HCT116 (cell line): ENCODE data around the gene MCM9. TPM values are rescaled to one million over a fixed set of nuclear protein-coding genes. Genes with fewer than 3 reads are reported as not detected.

Experiments
- ATAC-seq: fragments of 200-7000 bp; cut with Tn5 transposase; 2 replicates; pipeline ENCODE4 v1.9.1; 2020; ENCODE audit warnings: mild to moderate bottlenecking, moderate library complexity
- BruUV-seq: library from RNA; stranded (reverse); fragments of 400-500 nt; replicated peaks from 2 replicates; lab custom pipeline; 2021; lab: Mats Ljungman, UMichigan
- CTCF ChIA-PET: fragments of 300-600 bp; sonication (Branson Sonifier 250); formaldehyde crosslinking; loops from one replicate; lab custom pipeline; 2021; ENCODE audit warnings: antibody characterized with exemption; lab: Charles Lee
- POLR2A ChIA-PET: fragments of 300-600, 350-600 bp; sonication (Branson Sonifier 250); formaldehyde crosslinking; loops from one replicate; lab custom pipeline; 2021; ENCODE audit warnings: antibody characterized with exemption; lab: Charles Lee
- RAD21 ChIA-PET, 2 experiments: fragments of 300-600 bp; sonication (Branson Sonifier 250); formaldehyde crosslinking; loops; one replicate each; lab custom pipeline; 2023; ENCODE audit warnings: low total read pairs in 2 of 2; ENCODE audit not compliant: uncharacterized antibody in 2 of 2, unreplicated experiment in 2 of 2, low non-redundant PET in 1 of 2; lab: Charles Lee
- DNase-seq: peaks from one replicate; pipeline ENCODE4 v3.0.0-alpha.2; 2010; ENCODE audit warnings: low read depth, low spot score
- H2AFZ ChIP-seq: fragments of 200-600 bp; shearing (Covaris generic), sonication (generic); 2 replicates; pipeline ENCODE4 v1.6.1; 2017; ENCODE audit warnings: low read depth, mixed run types, mixed read lengths, antibody characterized with exemption, low read length; ENCODE audit not compliant: poor library complexity, severe bottlenecking
- H3K27ac ChIP-seq: 2 replicates; pipeline ENCODE4 v1.5.1; 2012; ENCODE audit warnings: low read depth, low read length
- H3K27me3 ChIP-seq: fragments of 200-600 bp; sonication (generic); 2 replicates; pipeline ENCODE4 v1.6.1; 2016; ENCODE audit warnings: mixed run types, low read length, mixed read lengths; ENCODE audit not compliant: insufficient read depth
- H3K36me3 ChIP-seq, 2 experiments: fragments of 200-500 bp in 1 of 2; fragments of 200-600 bp in 1 of 2; sonication (Bioruptor generic) in 1 of 2; sonication (generic) in 1 of 2; 2 replicates each; pipeline versions ENCODE4 v1.5.1 to v1.6.1; 2014 to 2016; ENCODE audit warnings: low read length in 2 of 2, inconsistent platforms in 1 of 2, mixed read lengths in 1 of 2, mixed run types in 1 of 2; ENCODE audit not compliant: insufficient read depth in 2 of 2, control insufficient read depth in 1 of 2
- H3K4me1 ChIP-seq, 2 experiments: fragments of 200-600 bp in 1 of 2; sonication (generic) in 1 of 2; 2 replicates each; pipeline versions ENCODE4 v1.5.1 to v1.6.1; 2012 to 2017; ENCODE audit warnings: low read length in 2 of 2, inconsistent platforms in 1 of 2, mild to moderate bottlenecking in 1 of 2, mixed read lengths in 1 of 2, mixed run types in 1 of 2, moderate library complexity in 1 of 2; ENCODE audit not compliant: insufficient read depth in 2 of 2, control insufficient read depth in 1 of 2
- H3K4me2 ChIP-seq: fragments of 200-600 bp; sonication (generic); 2 replicates; pipeline ENCODE4 v1.6.1; 2017; ENCODE audit warnings: mixed run types, low read length, mixed read lengths
- H3K4me3 ChIP-seq, 2 experiments: fragments of 200-600 bp in 1 of 2; sonication (generic) in 1 of 2; replicated peaks in 1 of 2; 2 replicates each; pipeline ENCODE4 v1.5.1; 2011 to 2016; ENCODE audit warnings: low read length in 2 of 2, control low read depth in 1 of 2, low read depth in 1 of 2, mild to moderate bottlenecking in 1 of 2, mixed read lengths in 1 of 2, mixed run types in 1 of 2
- H3K79me2 ChIP-seq: fragments of 200-600 bp; sonication (generic); 2 replicates; pipeline ENCODE4 v1.6.1; 2017; ENCODE audit warnings: mild to moderate bottlenecking, mixed run types, low read length, moderate library complexity, mixed read lengths; ENCODE audit not compliant: insufficient read depth
- H3K9ac ChIP-seq: fragments of 200-600 bp; sonication (generic); 2 replicates; pipeline ENCODE4 v1.6.1; 2016; ENCODE audit warnings: low read length, mixed read lengths
- H3K9me2 ChIP-seq: fragments of 200-600 bp; sonication (generic), shearing (Covaris generic); 2 replicates; pipeline ENCODE4 v1.6.1; 2017; ENCODE audit warnings: mixed run types, mild to moderate bottlenecking, moderate library complexity; ENCODE audit not compliant: insufficient read depth
- H3K9me3 ChIP-seq, 2 experiments: fragments of 200-500 bp in 1 of 2; fragments of 200-600 bp in 1 of 2; sonication (Bioruptor generic) in 1 of 2; sonication (generic) in 1 of 2; 2 replicates each; pipeline ENCODE4 v1.6.1; 2014 to 2017; ENCODE audit warnings: low read length in 2 of 2, mixed read lengths in 2 of 2, inconsistent platforms in 1 of 2, low read depth in 1 of 2, mild to moderate bottlenecking in 1 of 2, mixed run types in 1 of 2, moderate library complexity in 1 of 2; ENCODE audit not compliant: control insufficient read depth in 1 of 2, insufficient read depth in 1 of 2
- H4K20me1 ChIP-seq: fragments of 200-600 bp; sonication (generic), shearing (Covaris generic); 2 replicates; pipeline ENCODE4 v1.6.1; 2017; ENCODE audit warnings: mixed run types, mild to moderate bottlenecking, moderate library complexity; ENCODE audit not compliant: insufficient read depth
- ATF3 ChIP-seq: IDR thresholded peaks from 2 replicates; pipeline ENCODE4 v1.6.1; 2012
- CBX3 ChIP-seq: IDR thresholded peaks from 2 replicates; pipeline ENCODE4 v1.6.1; 2012; ENCODE audit warnings: low read depth
- CEBPB ChIP-seq: IDR thresholded peaks from 2 replicates; pipeline ENCODE4 v1.6.1; 2012; ENCODE audit warnings: low read depth
- ELF1 ChIP-seq: IDR thresholded peaks from 2 replicates; pipeline ENCODE4 v1.6.1; 2012; ENCODE audit warnings: low read depth, borderline replicate concordance
- EZH2phosphoT487 ChIP-seq: fragments of 200-600 bp; IDR thresholded peaks from 2 replicates; pipeline ENCODE4 v1.6.1; 2018; ENCODE audit warnings: antibody characterized with exemption, borderline replicate concordance
- FOSL1 ChIP-seq: IDR thresholded peaks from 2 replicates; pipeline ENCODE4 v1.6.1; 2012; ENCODE audit warnings: low read depth
- JUND ChIP-seq: IDR thresholded peaks from 2 replicates; pipeline ENCODE4 v1.6.1; 2012
- MAX ChIP-seq: IDR thresholded peaks from 2 replicates; pipeline ENCODE4 v1.6.1; 2012
- POLR2A ChIP-seq: IDR thresholded peaks from 2 replicates; pipeline ENCODE4 v1.7.0; 2011; ENCODE audit warnings: borderline replicate concordance; ENCODE audit not compliant: insufficient read depth, insufficient read length; ENCODE audit errors: extremely low read depth
- POLR2AphosphoS5 ChIP-seq: IDR thresholded peaks from 2 replicates; pipeline ENCODE4 v1.6.1; 2011; ENCODE audit warnings: mild to moderate bottlenecking, low read depth, low read length, moderate library complexity
- RAD21 ChIP-seq: IDR thresholded peaks from 2 replicates; pipeline ENCODE4 v1.6.1; 2012; ENCODE audit warnings: low read depth, mild to moderate bottlenecking
- SRF ChIP-seq: IDR thresholded peaks from 2 replicates; pipeline ENCODE4 v1.6.1; 2012; ENCODE audit warnings: low read depth
- TCF7L2 ChIP-seq: IDR thresholded peaks from 2 replicates; pipeline ENCODE4 v1.7.0; 2011; ENCODE audit warnings: borderline replicate concordance, inconsistent platforms; ENCODE audit not compliant: insufficient read depth, insufficient read length; ENCODE audit errors: extremely low read depth
- YY1 ChIP-seq: IDR thresholded peaks from 2 replicates; pipeline ENCODE4 v1.6.1; 2011; ENCODE audit warnings: low read length, low read depth, moderate library complexity, mild to moderate bottlenecking; ENCODE audit not compliant: insufficient replicate concordance; ENCODE audit errors: extremely low read depth
- ZNF274 ChIP-seq: fragments of 200-500 bp; sonication (Bioruptor generic); IDR thresholded peaks from 2 replicates; pipeline ENCODE4 v1.6.1; 2014; ENCODE audit warnings: mild to moderate bottlenecking, low read depth, low read length, inconsistent platforms
- intact Hi-C: fragments of 100-400 bp; cut with micrococcal nuclease; formaldehyde crosslinking; loops from 2 replicates; pipeline ENCODE4 v1.10.0; 2022
- total RNA-seq: library from RNA; stranded (reverse); gene quantifications from one replicate; pipeline ENCODE4 v1.2.1, GENCODE V29; 2021; ENCODE audit not compliant: unreplicated experiment
- TF ChIP-seq, protein P1 (sequence below): IDR thresholded peaks from 2 replicates; pipeline ENCODE4 v1.6.1; 2012; ENCODE audit warnings: low read depth
- TF ChIP-seq, protein P2 (sequence below), 3 experiments: fragments of 200-600 bp in 1 of 3; sonication (generic) in 1 of 3; IDR thresholded peaks in 2 of 3; conservative IDR thresholded peaks in 1 of 3; 2 replicates each; pipeline ENCODE4 v1.5.1; 2012 to 2017; ENCODE audit warnings: low read depth in 2 of 3, low read length in 2 of 3, antibody characterized with exemption in 1 of 3, borderline replicate concordance in 1 of 3, control low read depth in 1 of 3, mild to moderate bottlenecking in 1 of 3, mixed read lengths in 1 of 3, mixed run types in 1 of 3, moderate library complexity in 1 of 3; ENCODE audit not compliant: insufficient read depth in 1 of 3

Gene MCM9
- total RNA-seq, 1 experiment from 2014 or later, result 13.6 TPM

- peak; percentile 39; the same call in 1 of the 2 replicates for TF ChIP-seq POLR2AphosphoS5
- no peak for TF ChIP-seq CBX3
- no peak for TF ChIP-seq CEBPB
- no peak for TF ChIP-seq MAX
- no peak for TF ChIP-seq ELF1
- TF ChIP-seq, all 23 proteins: peak for 4
These were observed 40.3 kb downstream of the MCM9 start (continued) for GRCh38 chr6:118894425-118895260.

- no peaks in the 10 kb centered on the region for H3K9me3 ChIP-seq
- H3K9ac ChIP-seq, result peak within 1 kb of the TSS; percentile 87
- no peak within 1 kb of the TSS for H2AFZ ChIP-seq
- H3K9me2 ChIP-seq, result no peaks in the 10 kb centered on the region
- no peaks in the 10 kb centered on the region for H4K20me1 ChIP-seq
- H3K79me2 ChIP-seq, result peaks cover 57% of the 10 kb centered on the region
- ChIA-PET RAD21 (no interaction called here), POLR2A (no interaction called here), CTCF (interaction anchor here (1.0 kb wide), 2 partner anchors 13 to 217 kb away, joined by 3 to 4 read pairs; no protein-coding TSS in a partner anchor)
- intact Hi-C loops, result loop anchor here (1.0 to 10.0 kb wide), 4 partner anchors 41 to 329 kb away; partner anchors contain the start of genes CEP85L and MCM9
- H3K4me1 ChIP-seq, result peaks cover 12 to 21% of the 10 kb centered on the region in 2 experiments
- DNase-seq, result peak; percentile 96
- peak within 1 kb of the TSS; percentile 56 to 93 for H3K4me3 ChIP-seq
- peak; percentile 87 for ATAC-seq
- H3K4me2 ChIP-seq, result peak within 1 kb of the TSS; percentile 76
- H3K27me3 ChIP-seq, result no peaks in the 10 kb centered on the region
- BruUV-seq, result no TSS peak
- no peaks in the 10 kb centered on the region for H3K36me3 ChIP-seq
- peak within 1 kb of the TSS; percentile 85 for H3K27ac ChIP-seq
- TF ChIP-seq, protein P1, sequence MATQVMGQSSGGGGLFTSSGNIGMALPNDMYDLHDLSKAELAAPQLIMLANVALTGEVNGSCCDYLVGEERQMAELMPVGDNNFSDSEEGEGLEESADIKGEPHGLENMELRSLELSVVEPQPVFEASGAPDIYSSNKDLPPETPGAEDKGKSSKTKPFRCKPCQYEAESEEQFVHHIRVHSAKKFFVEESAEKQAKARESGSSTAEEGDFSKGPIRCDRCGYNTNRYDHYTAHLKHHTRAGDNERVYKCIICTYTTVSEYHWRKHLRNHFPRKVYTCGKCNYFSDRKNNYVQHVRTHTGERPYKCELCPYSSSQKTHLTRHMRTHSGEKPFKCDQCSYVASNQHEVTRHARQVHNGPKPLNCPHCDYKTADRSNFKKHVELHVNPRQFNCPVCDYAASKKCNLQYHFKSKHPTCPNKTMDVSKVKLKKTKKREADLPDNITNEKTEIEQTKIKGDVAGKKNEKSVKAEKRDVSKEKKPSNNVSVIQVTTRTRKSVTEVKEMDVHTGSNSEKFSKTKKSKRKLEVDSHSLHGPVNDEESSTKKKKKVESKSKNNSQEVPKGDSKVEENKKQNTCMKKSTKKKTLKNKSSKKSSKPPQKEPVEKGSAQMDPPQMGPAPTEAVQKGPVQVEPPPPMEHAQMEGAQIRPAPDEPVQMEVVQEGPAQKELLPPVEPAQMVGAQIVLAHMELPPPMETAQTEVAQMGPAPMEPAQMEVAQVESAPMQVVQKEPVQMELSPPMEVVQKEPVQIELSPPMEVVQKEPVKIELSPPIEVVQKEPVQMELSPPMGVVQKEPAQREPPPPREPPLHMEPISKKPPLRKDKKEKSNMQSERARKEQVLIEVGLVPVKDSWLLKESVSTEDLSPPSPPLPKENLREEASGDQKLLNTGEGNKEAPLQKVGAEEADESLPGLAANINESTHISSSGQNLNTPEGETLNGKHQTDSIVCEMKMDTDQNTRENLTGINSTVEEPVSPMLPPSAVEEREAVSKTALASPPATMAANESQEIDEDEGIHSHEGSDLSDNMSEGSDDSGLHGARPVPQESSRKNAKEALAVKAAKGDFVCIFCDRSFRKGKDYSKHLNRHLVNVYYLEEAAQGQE, result no peak
- TF ChIP-seq, protein P2, sequence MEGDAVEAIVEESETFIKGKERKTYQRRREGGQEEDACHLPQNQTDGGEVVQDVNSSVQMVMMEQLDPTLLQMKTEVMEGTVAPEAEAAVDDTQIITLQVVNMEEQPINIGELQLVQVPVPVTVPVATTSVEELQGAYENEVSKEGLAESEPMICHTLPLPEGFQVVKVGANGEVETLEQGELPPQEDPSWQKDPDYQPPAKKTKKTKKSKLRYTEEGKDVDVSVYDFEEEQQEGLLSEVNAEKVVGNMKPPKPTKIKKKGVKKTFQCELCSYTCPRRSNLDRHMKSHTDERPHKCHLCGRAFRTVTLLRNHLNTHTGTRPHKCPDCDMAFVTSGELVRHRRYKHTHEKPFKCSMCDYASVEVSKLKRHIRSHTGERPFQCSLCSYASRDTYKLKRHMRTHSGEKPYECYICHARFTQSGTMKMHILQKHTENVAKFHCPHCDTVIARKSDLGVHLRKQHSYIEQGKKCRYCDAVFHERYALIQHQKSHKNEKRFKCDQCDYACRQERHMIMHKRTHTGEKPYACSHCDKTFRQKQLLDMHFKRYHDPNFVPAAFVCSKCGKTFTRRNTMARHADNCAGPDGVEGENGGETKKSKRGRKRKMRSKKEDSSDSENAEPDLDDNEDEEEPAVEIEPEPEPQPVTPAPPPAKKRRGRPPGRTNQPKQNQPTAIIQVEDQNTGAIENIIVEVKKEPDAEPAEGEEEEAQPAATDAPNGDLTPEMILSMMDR (IDR thresholded peaks at IDR 0.05 in 2 of 3, conservative IDR thresholded peaks at IDR 0.05 in 1 of 3; ENCODE audit: borderline replicate concordance in 1 of 3, insufficient read depth in 1 of 3, low read depth in 2 of 3, low read length in 2 of 3), result peak; percentile 44 to 58 (median 57); a peak in 4 of 6 replicates
- TF ChIP-seq MAX (peak; percentile 55), POLR2A (peak; percentile 92), FOSL1 (0 out of 2 replicates have a peak, but pooled peaks have one; percentile 13), POLR2AphosphoS5 (peak; percentile 90), TCF7L2 (peak; percentile 74), YY1 (peak; percentile 87), ATF3 (no peak), JUND (no peak), ZNF274 (no peak), EZH2phosphoT487 (no peak), SRF (no peak), ELF1 (no peak), RAD21 (peak; percentile 52)
These were observed 41.0 kb downstream of the MCM9 start, which contains the start of gene ASF1A for GRCh38 chr6:118893807-118894424. ASF1A (plus strand) TSS chr6:118894152; CDS start chr6:118894414, 262 bp downstream.
